ENCODE measurements around the gene SLC25A22. TPM values are rescaled to one million over a fixed set of nuclear protein-coding genes. Genes with fewer than 3 reads are reported as not detected.

SLC25A22 gene
- total RNA-seq, 1 donor from 2014 or later = 17.8 TPM

DNA sequence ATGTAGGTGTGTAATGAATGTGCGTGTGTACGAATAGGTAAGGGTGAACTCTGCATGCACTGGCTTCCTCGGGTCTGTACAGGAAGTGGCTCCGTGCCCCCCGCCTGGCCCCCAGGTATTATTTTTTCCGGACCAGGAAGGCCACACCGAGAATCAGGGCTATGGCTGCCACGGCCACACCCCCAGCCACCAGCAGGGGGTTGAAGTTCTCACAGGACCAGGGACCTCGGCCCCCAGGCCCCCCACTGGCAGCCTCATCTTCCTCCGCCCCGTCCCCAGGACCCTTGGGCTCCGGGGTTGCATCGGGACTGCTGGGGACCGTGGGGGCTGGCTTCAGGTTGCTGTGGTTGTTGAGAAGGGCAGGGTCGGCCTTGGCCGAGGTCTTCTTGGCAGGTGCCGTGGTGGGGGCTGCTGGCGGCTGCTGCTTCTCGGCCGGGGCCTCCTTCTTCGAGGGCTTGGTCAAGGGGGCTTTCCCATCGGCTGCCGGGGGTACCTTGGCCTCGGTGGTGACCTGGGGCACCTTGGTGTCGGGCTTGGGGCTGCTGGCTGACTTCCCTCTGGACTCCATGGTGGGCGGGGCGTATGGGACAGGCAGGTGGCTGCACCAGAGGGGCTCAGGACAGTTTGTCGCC is 10.0 kb downstream of the SLC25A22 start:
- peaks cover 14% of the 10 kb centered on the region for H3K27me3 Mint-ChIP-seq (ENCODE audit: unreplicated experiment)
- H3K4me1 Mint-ChIP-seq (ENCODE audit: unreplicated experiment) = peaks cover 5% of the 10 kb centered on the region
- DNase-seq (ENCODE audit: low spot score) = no peak
- H3K36me3 Mint-ChIP-seq (ENCODE audit: low read depth, unreplicated experiment) = peaks cover 3% of the 10 kb centered on the region
- no peak overlapping the region for H3K4me3 Mint-ChIP-seq (ENCODE audit: unreplicated experiment)
- TF ChIP-seq, protein P1, sequence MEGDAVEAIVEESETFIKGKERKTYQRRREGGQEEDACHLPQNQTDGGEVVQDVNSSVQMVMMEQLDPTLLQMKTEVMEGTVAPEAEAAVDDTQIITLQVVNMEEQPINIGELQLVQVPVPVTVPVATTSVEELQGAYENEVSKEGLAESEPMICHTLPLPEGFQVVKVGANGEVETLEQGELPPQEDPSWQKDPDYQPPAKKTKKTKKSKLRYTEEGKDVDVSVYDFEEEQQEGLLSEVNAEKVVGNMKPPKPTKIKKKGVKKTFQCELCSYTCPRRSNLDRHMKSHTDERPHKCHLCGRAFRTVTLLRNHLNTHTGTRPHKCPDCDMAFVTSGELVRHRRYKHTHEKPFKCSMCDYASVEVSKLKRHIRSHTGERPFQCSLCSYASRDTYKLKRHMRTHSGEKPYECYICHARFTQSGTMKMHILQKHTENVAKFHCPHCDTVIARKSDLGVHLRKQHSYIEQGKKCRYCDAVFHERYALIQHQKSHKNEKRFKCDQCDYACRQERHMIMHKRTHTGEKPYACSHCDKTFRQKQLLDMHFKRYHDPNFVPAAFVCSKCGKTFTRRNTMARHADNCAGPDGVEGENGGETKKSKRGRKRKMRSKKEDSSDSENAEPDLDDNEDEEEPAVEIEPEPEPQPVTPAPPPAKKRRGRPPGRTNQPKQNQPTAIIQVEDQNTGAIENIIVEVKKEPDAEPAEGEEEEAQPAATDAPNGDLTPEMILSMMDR (IDR thresholded peaks at IDR 0.05; ENCODE audit: unreplicated experiment) = no peak
- no peaks in the 10 kb centered on the region for H3K9me3 Mint-ChIP-seq (ENCODE audit: unreplicated experiment)
- no peak overlapping the region for H3K27ac Mint-ChIP-seq (ENCODE audit: unreplicated experiment)

DNA sequence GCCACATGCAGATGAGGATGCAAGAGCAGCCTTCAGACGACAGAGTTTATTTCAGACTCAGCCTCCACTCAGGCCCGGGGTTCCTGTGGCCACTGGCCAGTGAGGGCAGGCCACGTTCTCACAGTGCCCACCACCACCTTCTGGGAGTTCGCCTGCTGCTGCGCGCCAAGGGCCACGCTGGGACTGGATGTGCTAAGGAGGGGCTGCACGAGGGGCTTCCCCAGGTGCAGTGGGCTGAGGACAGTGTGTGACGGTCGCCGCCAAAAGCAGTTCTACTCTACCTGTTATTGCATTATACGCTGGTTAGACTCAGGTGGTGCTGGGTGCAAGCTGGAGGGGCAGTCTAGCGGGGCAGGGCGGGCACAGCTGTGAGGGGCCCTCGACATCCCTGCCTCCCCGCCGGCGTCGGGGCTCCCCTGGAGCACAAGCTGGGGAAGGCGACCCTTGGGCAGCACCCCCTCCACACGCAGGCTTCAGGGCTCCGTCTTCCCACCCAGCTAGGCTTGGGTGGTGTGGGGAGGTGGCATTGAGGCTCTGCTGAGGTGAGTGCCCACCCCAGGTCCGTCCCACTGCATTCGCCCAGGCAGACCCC is 10.9 kb downstream of the SLC25A22 start:
- Mint-ChIP-seq H3K36me3 (ENCODE audit: low read depth, unreplicated experiment) (peaks cover 3% of the 10 kb centered on the region), H3K9me3 (ENCODE audit: unreplicated experiment) (no peaks in the 10 kb centered on the region), H3K27me3 (ENCODE audit: unreplicated experiment) (peaks cover 13% of the 10 kb centered on the region), H3K4me3 (ENCODE audit: unreplicated experiment) (no peak overlapping the region), H3K27ac (ENCODE audit: unreplicated experiment) (no peak overlapping the region), H3K4me1 (ENCODE audit: unreplicated experiment) (peaks cover 5% of the 10 kb centered on the region)
- DNase-seq (ENCODE audit: low spot score) = no peak
- TF ChIP-seq, protein P1 (IDR thresholded peaks at IDR 0.05; ENCODE audit: unreplicated experiment) = no peak

DNA sequence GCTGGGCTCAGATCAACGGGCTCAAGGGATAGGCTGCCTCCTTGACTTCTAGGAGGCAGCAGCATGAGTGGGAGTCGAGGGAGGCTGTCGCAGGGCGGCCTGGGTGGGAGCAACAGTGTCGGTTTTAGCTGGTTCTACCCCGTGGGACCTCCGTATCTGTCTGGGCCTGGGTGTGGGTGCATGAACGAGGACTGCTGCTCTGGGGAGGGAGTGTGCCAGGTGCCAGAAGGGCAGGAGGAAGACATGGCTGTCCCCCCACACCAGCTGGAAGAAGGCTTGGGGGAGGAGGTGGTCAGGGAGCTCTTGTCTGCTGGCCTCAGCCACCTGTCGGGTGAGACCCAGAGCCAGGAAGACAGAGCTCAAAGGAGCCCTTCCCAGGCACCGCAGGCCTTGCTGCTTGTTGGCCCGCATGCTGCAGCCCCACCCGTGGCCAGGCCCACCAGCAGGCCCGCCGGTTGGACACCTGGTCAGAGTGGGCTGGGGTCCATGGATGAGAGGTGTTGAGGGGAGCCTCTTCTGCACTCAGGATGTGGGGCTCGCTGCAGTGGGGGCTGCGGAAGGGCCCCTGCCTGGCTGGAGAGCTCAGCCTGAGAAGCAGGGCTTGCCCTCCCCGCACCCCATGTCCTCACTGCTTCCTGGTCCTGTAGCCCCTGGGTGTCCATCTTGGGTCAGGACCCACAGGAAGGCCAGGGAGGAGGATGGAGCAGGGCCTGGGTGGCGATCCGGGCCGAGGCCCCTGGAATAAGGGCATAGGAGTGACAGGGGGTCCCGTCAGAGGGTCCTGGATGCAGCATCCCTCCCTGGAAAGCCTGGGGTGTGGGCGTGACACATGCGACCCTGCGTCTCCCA is 11.6 kb downstream of the SLC25A22 start:
- peaks cover 3% of the 10 kb centered on the region for H3K36me3 Mint-ChIP-seq (ENCODE audit: low read depth, unreplicated experiment)
- H3K4me3 Mint-ChIP-seq (ENCODE audit: unreplicated experiment) = no peak overlapping the region
- TF ChIP-seq, protein P1 (IDR thresholded peaks at IDR 0.05; ENCODE audit: unreplicated experiment) = no peak
- no peak overlapping the region for H3K27ac Mint-ChIP-seq (ENCODE audit: unreplicated experiment)
- DNase-seq (ENCODE audit: low spot score) = no peak
- H3K27me3 Mint-ChIP-seq (ENCODE audit: unreplicated experiment) = peaks cover 11% of the 10 kb centered on the region
- H3K4me1 Mint-ChIP-seq (ENCODE audit: unreplicated experiment) = peaks cover 5% of the 10 kb centered on the region
- no peaks in the 10 kb centered on the region for H3K9me3 Mint-ChIP-seq (ENCODE audit: unreplicated experiment)

DNA sequence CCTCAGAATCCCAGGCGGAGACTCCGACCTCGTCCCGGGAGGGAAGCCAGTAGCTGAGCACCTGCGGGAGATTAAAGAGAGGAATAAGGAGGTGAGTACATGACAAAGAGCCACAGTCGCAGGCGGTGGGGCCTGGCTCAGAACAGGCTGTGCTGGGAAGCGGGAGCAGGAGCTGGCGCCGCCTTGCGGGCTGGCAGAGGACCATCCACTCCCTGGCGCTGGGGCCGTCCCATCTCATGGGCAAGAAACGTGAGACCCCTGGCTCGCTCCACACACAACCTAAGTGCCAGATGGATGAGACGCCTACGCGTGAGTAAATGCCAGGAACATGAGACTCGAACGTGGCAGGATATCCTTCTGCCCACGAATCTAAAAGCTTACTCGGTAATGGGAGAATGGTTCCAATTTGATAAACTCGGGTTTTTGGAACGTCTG is 14.5 kb downstream of the SLC25A22 start:
- peaks cover 7% of the 10 kb centered on the region for H3K4me1 Mint-ChIP-seq (ENCODE audit: unreplicated experiment)
- peak overlapping the region; percentile 31 for H3K4me3 Mint-ChIP-seq (ENCODE audit: unreplicated experiment)
- no peaks in the 10 kb centered on the region for H3K9me3 Mint-ChIP-seq (ENCODE audit: unreplicated experiment)
- no peak overlapping the region for H3K27ac Mint-ChIP-seq (ENCODE audit: unreplicated experiment)
- H3K27me3 Mint-ChIP-seq (ENCODE audit: unreplicated experiment) = peaks cover 8% of the 10 kb centered on the region
- DNase-seq (ENCODE audit: low spot score) = peak; percentile 84
- peaks cover 6% of the 10 kb centered on the region for H3K36me3 Mint-ChIP-seq (ENCODE audit: low read depth, unreplicated experiment)
- TF ChIP-seq, protein P1 (IDR thresholded peaks at IDR 0.05; ENCODE audit: unreplicated experiment) = peak; percentile 39
